K562 (cell line): ENCODE data around the gene MKNK1. TPM values are rescaled to one million over a fixed set of nuclear protein-coding genes. Genes with fewer than 3 reads are reported as not detected.

ENCODE experiments used
- ATF7 ChIP-seq: fragments of 450-650 bp; IDR thresholded peaks from 2 replicates; pipeline ENCODE4 v1.7.1; 2014; ENCODE audit warnings: mild to moderate bottlenecking, moderate library complexity
- CREM ChIP-seq: IDR thresholded peaks from 2 replicates; pipeline ENCODE4 v1.6.1; 2014; ENCODE audit warnings: antibody characterized with exemption, low read depth
- CXXC5 ChIP-seq: fragments of 250-450 bp; sonication (Bioruptor Pico); IDR thresholded peaks from 2 replicates; pipeline ENCODE4 v1.8.0; 2022; ENCODE audit warnings: inconsistent platforms, mild to moderate bottlenecking, moderate library complexity
- HDAC2 ChIP-seq: fragments of 450-650 bp; IDR thresholded peaks from 2 replicates; pipeline ENCODE4 v1.6.1; 2016; ENCODE audit warnings: mild to moderate bottlenecking
- KAT7 ChIP-seq: sonication (generic); formaldehyde crosslinking; IDR thresholded peaks from 2 replicates; pipeline ENCODE4 v1.8.0; 2022; ENCODE audit warnings: missing genetic modification reagents, mild to moderate bottlenecking, borderline replicate concordance
- MYC ChIP-seq, 2 experiments: fragments of 250-450 bp in 1 of 2; sonication (Bioruptor Pico) in 1 of 2; IDR thresholded peaks; 2 replicates each; pipeline versions ENCODE4 v1.5.1 to v1.6.1; 2012 to 2021; ENCODE audit warnings: low read depth in 2 of 2, borderline replicate concordance in 1 of 2, improper control_type of control experiment in 1 of 2, low read length in 1 of 2, mild to moderate bottlenecking in 1 of 2, moderate library complexity in 1 of 2
- NELFE ChIP-seq: IDR thresholded peaks from 2 replicates; pipeline ENCODE4 v1.6.1; 2011; ENCODE audit warnings: mild to moderate bottlenecking; ENCODE audit not compliant: insufficient read depth, insufficient read length
- NR2C1 ChIP-seq, 2 experiments: fragments of 450-650 bp; IDR thresholded peaks; 2 replicates each; pipeline ENCODE4 v1.6.1; 2017; ENCODE audit warnings: mild to moderate bottlenecking in 2 of 2, antibody characterized with exemption in 1 of 2, inconsistent platforms in 1 of 2, missing compliant biosample characterization in 1 of 2, missing genetic modification characterization in 1 of 2
- PHF21A ChIP-seq: fragments of 450-650 bp; IDR thresholded peaks from 2 replicates; pipeline ENCODE4 v1.6.1; 2017; ENCODE audit warnings: low read depth, borderline replicate concordance
- RAD51 ChIP-seq: fragments of 450-650 bp; IDR thresholded peaks from 2 replicates; pipeline ENCODE4 v1.7.1; 2016; ENCODE audit warnings: low read depth, mild to moderate bottlenecking, borderline replicate concordance
- SLC30A9 ChIP-seq: fragments of 250-450 bp; sonication (Bioruptor Pico); IDR thresholded peaks from 2 replicates; pipeline ENCODE4 v1.8.0; 2022; ENCODE audit warnings: mild to moderate bottlenecking, moderate library complexity
- SMC3 ChIP-seq: conservative IDR thresholded peaks from 2 replicates; pipeline ENCODE4 v1.6.1; 2011; ENCODE audit warnings: low read depth, low read length, improper control_type of control experiment; ENCODE audit not compliant: insufficient read depth
- TEAD1 ChIP-seq, 2 experiments: fragments of 450-650 bp in 1 of 2; sonication (generic) in 1 of 2; formaldehyde crosslinking; IDR thresholded peaks; 2 replicates each; pipeline versions ENCODE4 v1.4.0 to v1.8.0; 2020 to 2022; ENCODE audit warnings: mild to moderate bottlenecking in 2 of 2, missing genetic modification reagents in 1 of 2
- TEAD4 ChIP-seq, 2 experiments: sonication (generic) in 1 of 2; formaldehyde crosslinking in 1 of 2; IDR thresholded peaks; 2 replicates each; pipeline versions ENCODE4 v1.6.1 to v1.8.0; 2012 to 2022; ENCODE audit warnings: borderline replicate concordance in 1 of 2, inconsistent platforms in 1 of 2, low read length in 1 of 2, mild to moderate bottlenecking in 1 of 2, missing genetic modification reagents in 1 of 2
- ZFP36 ChIP-seq: fragments of 150-350 bp; IDR thresholded peaks from 2 replicates; pipeline ENCODE4 v1.6.1; 2018; ENCODE audit warnings: low read length, low read depth; ENCODE audit not compliant: partially characterized antibody
- ZNF239 ChIP-seq: fragments of 250-450 bp; sonication (Bioruptor Pico); IDR thresholded peaks from 2 replicates; pipeline ENCODE4 v1.4.0; 2020; ENCODE audit warnings: mild to moderate bottlenecking
- polyA plus RNA-seq, 8 experiments: library from polyadenylated mRNA; depleted of rRNA in 4 of 8; stranded (reverse) in 5 of 8; unstranded in 3 of 8; fragments of >200 nt; fragmentation: Nextera tagmentation in 2 of 8; fragmentation: Illumina TruSeq in 1 of 8; extraction: Ambion mirVana in 2 of 8; extraction: Trizol in 1 of 8; gene quantifications; 2 replicates each; pipeline versions ENCODE4 v1.2.1 to v1.2.3, GENCODE V29; 2011 to 2014; ENCODE audit warnings: inconsistent platforms in 1 of 8, missing spikeins in 1 of 8
- total RNA-seq, 7 experiments: library from RNA; depleted of rRNA in 6 of 7; stranded (reverse); fragments of >200 nt in 6 of 7; fragmentation: Illumina TruSeq in 2 of 7; extraction: Trizol in 2 of 7; gene quantifications; 2 replicates each; pipeline versions ENCODE4 v1.2.1 to v1.2.3, GENCODE V29; 2011 to 2021; ENCODE audit warnings: low replicate concordance in 1 of 7
- TF ChIP-seq, protein P1 (sequence below): IDR thresholded peaks from 2 replicates; pipeline ENCODE4 v1.6.1; 2012; ENCODE audit warnings: low read depth, low read length, improper control_type of control experiment, borderline replicate concordance
- TF ChIP-seq, protein P2 (sequence below): sonication (generic); formaldehyde crosslinking; IDR thresholded peaks from 2 replicates; pipeline ENCODE4 v1.8.1; 2023; ENCODE audit warnings: mild to moderate bottlenecking, missing genetic modification reagents
- TF ChIP-seq, protein P3 (sequence below), 3 experiments: IDR thresholded peaks in 2 of 3; conservative IDR thresholded peaks in 1 of 3; 2 replicates each; pipeline ENCODE4 v1.5.1; 2011 to 2012; ENCODE audit warnings: low read length in 3 of 3, mild to moderate bottlenecking in 3 of 3, control low read depth in 2 of 3, improper control_type of control experiment in 1 of 3, inconsistent platforms in 1 of 3, low read depth in 1 of 3, mixed read lengths in 1 of 3, moderate library complexity in 1 of 3; ENCODE audit not compliant: insufficient read depth in 2 of 3

The MKNK1 gene
- total and polyA plus RNA-seq, 9 of the 15 experiments (the other 6 are each of a cell fraction or from before 2014, with no cell fraction given): 27.7 to 51.3 (median 43.7) TPM

DNA sequence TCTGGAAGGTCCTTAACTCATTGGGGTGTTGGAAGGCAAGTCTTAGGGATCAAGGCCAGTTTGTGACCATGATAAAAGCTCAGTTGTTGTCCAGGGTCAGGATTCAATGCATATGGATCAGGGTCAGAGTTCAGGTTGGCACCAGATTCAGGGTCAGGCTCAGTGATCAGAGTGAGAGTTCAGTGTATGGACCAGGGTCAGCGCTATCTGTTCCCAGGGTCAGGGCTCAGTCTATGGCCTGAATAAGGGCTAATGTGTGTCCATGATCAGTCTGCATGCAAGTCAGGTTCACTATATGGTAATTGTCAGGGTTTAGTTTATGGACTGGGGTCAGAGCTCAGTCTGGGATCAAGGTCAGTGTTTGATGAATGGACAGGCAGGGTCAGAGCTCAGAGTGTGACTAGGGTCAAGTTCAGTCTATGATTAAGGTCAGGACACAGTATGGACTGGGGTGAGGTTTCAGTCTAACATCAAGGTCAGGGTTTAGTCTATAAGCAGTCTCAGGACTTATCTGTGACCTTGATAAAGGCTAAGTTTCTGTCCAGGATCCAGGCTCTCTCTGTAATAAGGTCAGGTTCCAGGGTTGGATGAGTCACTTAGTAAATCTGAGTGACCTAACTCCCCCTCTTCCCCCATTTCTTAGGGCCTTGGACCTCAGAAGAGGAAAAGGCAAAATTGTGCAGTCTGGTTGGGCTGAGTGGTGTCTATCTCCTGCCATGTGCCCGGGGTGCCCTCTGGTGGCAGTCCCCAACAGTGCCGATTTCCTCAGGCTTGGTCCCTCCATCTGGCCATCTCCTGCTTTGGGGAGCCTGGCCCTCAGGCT is 76.4 kb downstream of the MKNK1 start (continued):
- TF ChIP-seq, protein P1, sequence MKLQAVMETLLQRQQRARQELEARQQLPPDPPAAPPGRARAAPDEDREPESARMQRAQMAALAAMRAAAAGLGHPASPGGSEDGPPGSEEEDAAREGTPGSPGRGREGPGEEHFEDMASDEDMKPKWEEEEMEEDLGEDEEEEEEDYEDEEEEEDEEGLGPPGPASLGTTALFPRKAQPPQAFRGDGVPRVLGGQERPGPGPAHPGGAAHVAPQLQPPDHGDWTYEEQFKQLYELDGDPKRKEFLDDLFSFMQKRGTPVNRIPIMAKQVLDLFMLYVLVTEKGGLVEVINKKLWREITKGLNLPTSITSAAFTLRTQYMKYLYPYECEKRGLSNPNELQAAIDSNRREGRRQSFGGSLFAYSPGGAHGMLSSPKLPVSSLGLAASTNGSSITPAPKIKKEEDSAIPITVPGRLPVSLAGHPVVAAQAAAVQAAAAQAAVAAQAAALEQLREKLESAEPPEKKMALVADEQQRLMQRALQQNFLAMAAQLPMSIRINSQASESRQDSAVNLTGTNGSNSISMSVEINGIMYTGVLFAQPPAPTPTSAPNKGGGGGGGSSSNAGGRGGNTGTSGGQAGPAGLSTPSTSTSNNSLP: peak; percentile 84; the same call in 1 of the 2 replicates
- no peak for TF ChIP-seq SLC30A9 (CRISPR knock-in tag)
- TF ChIP-seq MYC (IDR thresholded peaks at IDR 0.05; ENCODE audit: low read depth, low read length): peak; percentile 56; the same call in 1 of the 2 replicates
- no peak for TF ChIP-seq MYC (CRISPR knock-in tag; IDR thresholded peaks at IDR 0.05; ENCODE audit: borderline replicate concordance, low read depth)
- peak; percentile 29 for TF ChIP-seq CREM
- TF ChIP-seq TEAD1 (CRISPR knock-in tag; IDR thresholded peaks at IDR 0.05): peak in 1 of 2 experiments; percentile 71; a peak in 2 of 4 replicates
- TF ChIP-seq, protein P2, sequence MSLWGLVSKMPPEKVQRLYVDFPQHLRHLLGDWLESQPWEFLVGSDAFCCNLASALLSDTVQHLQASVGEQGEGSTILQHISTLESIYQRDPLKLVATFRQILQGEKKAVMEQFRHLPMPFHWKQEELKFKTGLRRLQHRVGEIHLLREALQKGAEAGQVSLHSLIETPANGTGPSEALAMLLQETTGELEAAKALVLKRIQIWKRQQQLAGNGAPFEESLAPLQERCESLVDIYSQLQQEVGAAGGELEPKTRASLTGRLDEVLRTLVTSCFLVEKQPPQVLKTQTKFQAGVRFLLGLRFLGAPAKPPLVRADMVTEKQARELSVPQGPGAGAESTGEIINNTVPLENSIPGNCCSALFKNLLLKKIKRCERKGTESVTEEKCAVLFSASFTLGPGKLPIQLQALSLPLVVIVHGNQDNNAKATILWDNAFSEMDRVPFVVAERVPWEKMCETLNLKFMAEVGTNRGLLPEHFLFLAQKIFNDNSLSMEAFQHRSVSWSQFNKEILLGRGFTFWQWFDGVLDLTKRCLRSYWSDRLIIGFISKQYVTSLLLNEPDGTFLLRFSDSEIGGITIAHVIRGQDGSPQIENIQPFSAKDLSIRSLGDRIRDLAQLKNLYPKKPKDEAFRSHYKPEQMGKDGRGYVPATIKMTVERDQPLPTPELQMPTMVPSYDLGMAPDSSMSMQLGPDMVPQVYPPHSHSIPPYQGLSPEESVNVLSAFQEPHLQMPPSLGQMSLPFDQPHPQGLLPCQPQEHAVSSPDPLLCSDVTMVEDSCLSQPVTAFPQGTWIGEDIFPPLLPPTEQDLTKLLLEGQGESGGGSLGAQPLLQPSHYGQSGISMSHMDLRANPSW (CRISPR knock-in tag): 0 out of 2 replicates have a peak, but pooled peaks have one; percentile 72
- TF ChIP-seq, protein P3, sequence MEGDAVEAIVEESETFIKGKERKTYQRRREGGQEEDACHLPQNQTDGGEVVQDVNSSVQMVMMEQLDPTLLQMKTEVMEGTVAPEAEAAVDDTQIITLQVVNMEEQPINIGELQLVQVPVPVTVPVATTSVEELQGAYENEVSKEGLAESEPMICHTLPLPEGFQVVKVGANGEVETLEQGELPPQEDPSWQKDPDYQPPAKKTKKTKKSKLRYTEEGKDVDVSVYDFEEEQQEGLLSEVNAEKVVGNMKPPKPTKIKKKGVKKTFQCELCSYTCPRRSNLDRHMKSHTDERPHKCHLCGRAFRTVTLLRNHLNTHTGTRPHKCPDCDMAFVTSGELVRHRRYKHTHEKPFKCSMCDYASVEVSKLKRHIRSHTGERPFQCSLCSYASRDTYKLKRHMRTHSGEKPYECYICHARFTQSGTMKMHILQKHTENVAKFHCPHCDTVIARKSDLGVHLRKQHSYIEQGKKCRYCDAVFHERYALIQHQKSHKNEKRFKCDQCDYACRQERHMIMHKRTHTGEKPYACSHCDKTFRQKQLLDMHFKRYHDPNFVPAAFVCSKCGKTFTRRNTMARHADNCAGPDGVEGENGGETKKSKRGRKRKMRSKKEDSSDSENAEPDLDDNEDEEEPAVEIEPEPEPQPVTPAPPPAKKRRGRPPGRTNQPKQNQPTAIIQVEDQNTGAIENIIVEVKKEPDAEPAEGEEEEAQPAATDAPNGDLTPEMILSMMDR (IDR thresholded peaks at IDR 0.05 in 2 of 3, conservative IDR thresholded peaks at IDR 0.05 in 1 of 3; ENCODE audit: insufficient read depth in 2 of 3, low read depth in 1 of 3, low read length in 3 of 3): peak; percentile 98 to 99 (median 99)
- TF ChIP-seq NR2C1 (IDR thresholded peaks at IDR 0.05): peak; percentile 82
- peak; percentile 88 for TF ChIP-seq NR2C1 (tag; IDR thresholded peaks at IDR 0.05)
- peak; percentile 96 for TF ChIP-seq PHF21A
- TF ChIP-seq ZFP36: peak; percentile 16
- TF ChIP-seq NELFE: no peak
- peak; percentile 74; the same call in 1 of the 2 replicates for TF ChIP-seq KAT7 (CRISPR knock-in tag)
- TF ChIP-seq RAD51: peak; percentile 22; the same call in 1 of the 2 replicates
- TF ChIP-seq ZNF239 (CRISPR knock-in tag): peak; percentile 63
- peak; percentile 53; the same call in 1 of the 2 replicates for TF ChIP-seq TEAD4 (IDR thresholded peaks at IDR 0.05; ENCODE audit: low read length)
- TF ChIP-seq TEAD4 (CRISPR knock-in tag; IDR thresholded peaks at IDR 0.05; ENCODE audit: borderline replicate concordance): no peak
- peak; percentile 73 for TF ChIP-seq ATF7
- TF ChIP-seq HDAC2: peak; percentile 65
- TF ChIP-seq SMC3: peak; percentile 100
- 0 out of 2 replicates have a peak, but pooled peaks have one; percentile 43 for TF ChIP-seq CXXC5 (CRISPR knock-in tag)
